Liver (tissue), 9 donors: ENCODE results near the gene AVEN. TPM values are rescaled to one million over a fixed set of nuclear protein-coding genes. Genes with fewer than 3 reads are reported as not detected.

Experiments
- DNase-seq: peaks from one replicate; pipeline ENCODE4 v3.0.0-alpha.2; 2017; ENCODE audit warnings: low spot score
- H3K27ac ChIP-seq, 2 donors: one replicate each; pipeline ENCODE4 v1.7.0; 2013; ENCODE audit warnings: inconsistent platforms in 2 of 2, low read length in 2 of 2, control low read depth in 1 of 2, low read depth in 1 of 2, mild to moderate bottlenecking in 1 of 2
- H3K27me3 ChIP-seq, 4 donors: one replicate each; pipeline versions ENCODE4 v1.6.1 to v1.7.0; 2013; ENCODE audit warnings: low read length in 3 of 4, inconsistent platforms in 1 of 4, mild to moderate bottlenecking in 1 of 4, moderate library complexity in 1 of 4; ENCODE audit not compliant: control insufficient read depth in 4 of 4, insufficient read depth in 4 of 4
- H3K36me3 ChIP-seq, 4 donors: one replicate each; pipeline versions ENCODE4 v1.6.1 to v1.7.0; 2013; ENCODE audit warnings: low read length in 3 of 4, mild to moderate bottlenecking in 3 of 4, low read depth in 1 of 4, moderate library complexity in 1 of 4; ENCODE audit not compliant: control insufficient read depth in 4 of 4, insufficient read depth in 3 of 4
- H3K4me1 ChIP-seq, 4 donors: one replicate each; pipeline versions ENCODE4 v1.6.1 to v1.7.0; 2013; ENCODE audit warnings: low read length in 3 of 4, mild to moderate bottlenecking in 3 of 4, moderate library complexity in 1 of 4; ENCODE audit not compliant: control insufficient read depth in 4 of 4, insufficient read depth in 4 of 4
- H3K4me3 ChIP-seq, 3 donors: one replicate each; pipeline versions ENCODE4 v1.6.1 to v1.7.0; 2013; ENCODE audit warnings: low read length in 3 of 3, control low read depth in 1 of 3, low read depth in 1 of 3, mild to moderate bottlenecking in 1 of 3
- H3K9ac ChIP-seq, 2 donors: one replicate each; pipeline ENCODE4 v1.7.0; 2013; ENCODE audit warnings: low read length in 2 of 2, mild to moderate bottlenecking in 2 of 2, moderate library complexity in 2 of 2, control low read depth in 1 of 2, low read depth in 1 of 2
- H3K9me3 ChIP-seq, 4 donors: one replicate each; pipeline versions ENCODE4 v1.6.1 to v1.7.0; 2013; ENCODE audit warnings: low read length in 3 of 4; ENCODE audit not compliant: control insufficient read depth in 4 of 4
- ATF3 ChIP-seq: IDR thresholded peaks from 2 replicates; pipeline ENCODE4 v1.6.1; 2016; ENCODE audit warnings: antibody characterized with exemption
- CTCF ChIP-seq: fragments of 150-350 bp; IDR thresholded peaks from 2 replicates; pipeline ENCODE4 v1.5.1; 2017; ENCODE audit warnings: improper control_type of control experiment, low read depth, low read length; ENCODE audit not compliant: missing input control
- EGR1 ChIP-seq, 2 donors: IDR thresholded peaks; 2 replicates each; pipeline ENCODE4 v1.6.1; 2016 to 2018; ENCODE audit warnings: antibody characterized with exemption in 2 of 2, low read depth in 2 of 2
- FOXA1 ChIP-seq: IDR thresholded peaks from 2 replicates; pipeline ENCODE4 v1.6.1; 2016; ENCODE audit warnings: antibody characterized with exemption
- FOXA2 ChIP-seq: IDR thresholded peaks from 2 replicates; pipeline ENCODE4 v1.6.1; 2016; ENCODE audit warnings: antibody characterized with exemption
- GABPA ChIP-seq, 2 donors: IDR thresholded peaks in 1 of 2; conservative IDR thresholded peaks in 1 of 2; 2 replicates each; pipeline ENCODE4 v1.6.1; 2016; ENCODE audit warnings: antibody characterized with exemption in 2 of 2, mild to moderate bottlenecking in 1 of 2, moderate library complexity in 1 of 2
- HNF4A ChIP-seq, 2 donors: conservative IDR thresholded peaks; 2 replicates each; pipeline ENCODE4 v1.6.1; 2016; ENCODE audit warnings: antibody characterized with exemption in 2 of 2, mild to moderate bottlenecking in 2 of 2
- HNF4G ChIP-seq: IDR thresholded peaks from 2 replicates; pipeline ENCODE4 v1.6.1; 2016; ENCODE audit warnings: antibody characterized with exemption
- JUND ChIP-seq, 2 donors: IDR thresholded peaks; 2 replicates each; pipeline ENCODE4 v1.6.1; 2016; ENCODE audit warnings: antibody characterized with exemption in 2 of 2
- MAX ChIP-seq: IDR thresholded peaks from 2 replicates; pipeline ENCODE4 v1.6.1; 2016; ENCODE audit warnings: antibody characterized with exemption
- NR2F2 ChIP-seq: IDR thresholded peaks from 2 replicates; pipeline ENCODE4 v1.6.1; 2016; ENCODE audit warnings: antibody characterized with exemption
- RAD21 ChIP-seq, 2 donors: IDR thresholded peaks; 2 replicates each; pipeline ENCODE4 v1.6.1; 2016; ENCODE audit warnings: antibody characterized with exemption in 2 of 2, mild to moderate bottlenecking in 2 of 2
- RXRA ChIP-seq, 2 donors: IDR thresholded peaks; 2 replicates each; pipeline ENCODE4 v1.6.1; 2017 to 2018; ENCODE audit warnings: antibody characterized with exemption in 2 of 2, mild to moderate bottlenecking in 1 of 2
- SP1 ChIP-seq: IDR thresholded peaks from 2 replicates; pipeline ENCODE4 v1.6.1; 2018; ENCODE audit warnings: antibody characterized with exemption, mild to moderate bottlenecking
- TAF1 ChIP-seq: conservative IDR thresholded peaks from 2 replicates; pipeline ENCODE4 v1.6.1; 2016; ENCODE audit warnings: antibody characterized with exemption, mild to moderate bottlenecking
- YY1 ChIP-seq: IDR thresholded peaks from 2 replicates; pipeline ENCODE4 v1.6.1; 2016; ENCODE audit warnings: antibody characterized with exemption, mild to moderate bottlenecking
- ZBTB33 ChIP-seq: IDR thresholded peaks from 2 replicates; pipeline ENCODE4 v1.6.1; 2016; ENCODE audit warnings: antibody characterized with exemption
- WGBS: extraction: QIAGEN DNeasy Blood & Tissue Kit; methylation state at CpG from one replicate; pipeline ENCODE4 v1.1.7; 2013; 5-methylcytosine and 5-hydroxymethylcytosine counted together
- polyA plus RNA-seq, 2 donors: library from polyadenylated mRNA; stranded (reverse) in 1 of 2; unstranded in 1 of 2; fragments of 200-250 nt in 1 of 2; fragments of >200 nt in 1 of 2; fragmentation: Nextera tagmentation in 1 of 2; extraction: Ambion mirVana in 1 of 2; gene quantifications; one replicate each; pipeline versions ENCODE4 v1.2.1 to v1.2.3, GENCODE V29; 2013 to 2015
- total RNA-seq, 2 donors: library from RNA; depleted of rRNA; stranded (reverse); fragments of >200 nt; gene quantifications; one replicate each; pipeline ENCODE4 v1.2.3, GENCODE V29; 2014
- donor health status: healthy.
- donor health status: healthy.
- donor health status: healthy.
- donor health status: healthy.
- donor health status: healthy.

The AVEN gene
- total and polyA plus RNA-seq, 4 donors = 5.3 to 12.4 (median 7.0) TPM

GRCh38 chr15:33994005-33994615 lies 44.9 kb downstream of the AVEN start:
- TF ChIP-seq RXRA (IDR thresholded peaks at IDR 0.05) (no peak), ZBTB33 (no peak), MAX (no peak), FOXA1 (no peak), HNF4G (no peak), CTCF (peak; percentile 3), FOXA2 (no peak), HNF4A (conservative IDR thresholded peaks at IDR 0.05) (no peak), RAD21 (IDR thresholded peaks at IDR 0.05) (peak; percentile 15 to 56), JUND (IDR thresholded peaks at IDR 0.05) (no peak), SP1 (no peak), ATF3 (no peak)
- no peaks in the 10 kb centered on the region for H3K36me3 ChIP-seq
- no peaks in the 10 kb centered on the region for H3K27me3 ChIP-seq
- H3K4me3 ChIP-seq = no peak overlapping the region
- DNase-seq = no peak
- H3K27ac ChIP-seq = no peak overlapping the region
- H3K9me3 ChIP-seq = no peaks in the 10 kb centered on the region
- no peak overlapping the region for H3K9ac ChIP-seq
- H3K4me1 ChIP-seq = no peaks in the 10 kb centered on the region
- WGBS = 91% methylated on average over 9 of the region's 9 CpGs

- no peaks in the 10 kb centered on the region for H3K36me3 ChIP-seq
- TF ChIP-seq GABPA (IDR thresholded peaks at IDR 0.05 in 1 of 2, conservative IDR thresholded peaks at IDR 0.05 in 1 of 2) (no peak), HNF4G (no peak), RAD21 (IDR thresholded peaks at IDR 0.05) (no peak), RXRA (IDR thresholded peaks at IDR 0.05) (no peak), FOXA2 (no peak), YY1 (no peak)
- no peak overlapping the region for H3K9ac ChIP-seq
- no peaks in the 10 kb centered on the region for H3K27me3 ChIP-seq
- H3K4me3 ChIP-seq = no peak overlapping the region
- DNase-seq = no peak
- 87% methylated on average over 4 of the region's 4 CpGs for WGBS
- no peak overlapping the region for H3K27ac ChIP-seq
- H3K4me1 ChIP-seq = no peaks in the 10 kb centered on the region
- no peaks in the 10 kb centered on the region for H3K9me3 ChIP-seq
Measured at GRCh38 chr15:33988384-33988783, 50.6 kb downstream of the AVEN start.

GRCh38 chr15:33987444-33987843 lies 51.6 kb downstream of the AVEN start:
- H3K36me3 ChIP-seq = no peaks in the 10 kb centered on the region
- no peak overlapping the region for H3K4me3 ChIP-seq
- no peaks in the 10 kb centered on the region for H3K27me3 ChIP-seq
- H3K4me1 ChIP-seq = no peaks in the 10 kb centered on the region
- no peak for DNase-seq
- no peak overlapping the region for H3K9ac ChIP-seq
- WGBS = 98% methylated on average over 3 of the region's 3 CpGs
- TF ChIP-seq NR2F2 (no peak), ATF3 (no peak), HNF4G (no peak), FOXA1 (no peak), CTCF (no peak), YY1 (no peak), RXRA (IDR thresholded peaks at IDR 0.05) (no peak), FOXA2 (no peak), TAF1 (no peak), MAX (no peak), RAD21 (IDR thresholded peaks at IDR 0.05) (no peak), ZBTB33 (no peak), GABPA (IDR thresholded peaks at IDR 0.05 in 1 of 2, conservative IDR thresholded peaks at IDR 0.05 in 1 of 2) (no peak), EGR1 (IDR thresholded peaks at IDR 0.05; ENCODE audit: low read depth in 2 of 2) (no peak)
- H3K9me3 ChIP-seq = no peaks in the 10 kb centered on the region
- H3K27ac ChIP-seq = no peak overlapping the region
